Ishikawa (cell line): ENCODE measurements around the gene SHC1.

Experiments
- CEBPB ChIP-seq: IDR thresholded peaks from 2 replicates; pipeline ENCODE4 v1.6.1; 2012
- CREB1 ChIP-seq: IDR thresholded peaks from 2 replicates; pipeline ENCODE4 v1.6.1; 2012; ENCODE audit warnings: low read depth
- EGR1 ChIP-seq: IDR thresholded peaks from 2 replicates; pipeline ENCODE4 v1.6.1; 2012
- EP300 ChIP-seq: IDR thresholded peaks from 2 replicates; pipeline ENCODE4 v1.6.1; 2012; ENCODE audit warnings: borderline replicate concordance
- FOXM1 ChIP-seq: IDR thresholded peaks from 2 replicates; pipeline ENCODE4 v1.6.1; 2012; ENCODE audit warnings: low read depth, borderline replicate concordance
- MAX ChIP-seq: IDR thresholded peaks from 2 replicates; pipeline ENCODE4 v1.6.1; 2012
- NFIC ChIP-seq: IDR thresholded peaks from 2 replicates; pipeline ENCODE4 v1.6.1; 2012
- RAD21 ChIP-seq: IDR thresholded peaks from 2 replicates; pipeline ENCODE4 v1.6.1; 2012; ENCODE audit warnings: low read depth
- REST ChIP-seq: IDR thresholded peaks from 2 replicates; pipeline ENCODE4 v1.6.1; 2012; ENCODE audit warnings: low read depth, mild to moderate bottlenecking
- TAF1 ChIP-seq: IDR thresholded peaks from 2 replicates; pipeline ENCODE4 v1.6.1; 2012; ENCODE audit warnings: low read depth, mild to moderate bottlenecking
- TCF12 ChIP-seq: IDR thresholded peaks from 2 replicates; pipeline ENCODE4 v1.6.1; 2012; ENCODE audit warnings: low read depth
- TEAD4 ChIP-seq: IDR thresholded peaks from 2 replicates; pipeline ENCODE4 v1.6.1; 2012
- USF1 ChIP-seq: IDR thresholded peaks from 2 replicates; pipeline ENCODE4 v1.6.1; 2012
- YY1 ChIP-seq: IDR thresholded peaks from 2 replicates; pipeline ENCODE4 v1.6.1; 2012; ENCODE audit warnings: low read depth
- ZBTB7A ChIP-seq: IDR thresholded peaks from 2 replicates; pipeline ENCODE4 v1.6.1; 2012; ENCODE audit warnings: low read depth

SHC1 gene

GRCh38 chr1:155017041-155017945 is 46.7 kb upstream of the SHC1 start:
- no peak for TF ChIP-seq NFIC
- TF ChIP-seq CREB1, result no peak
- TF ChIP-seq YY1, result peak; percentile 78
- peak; percentile 29; the same call in 1 of the 2 replicates for TF ChIP-seq USF1
- TF ChIP-seq TAF1, result no peak
- TF ChIP-seq EGR1, result peak; percentile 85
- no peak for TF ChIP-seq CEBPB
- peak; percentile 99 for TF ChIP-seq ZBTB7A
- TF ChIP-seq EP300, result peak; percentile 33; the same call in 1 of the 2 replicates
- TF ChIP-seq RAD21, result peak; percentile 73
- peak; percentile 67; the same call in 1 of the 2 replicates for TF ChIP-seq MAX
- no peak for TF ChIP-seq REST
- TF ChIP-seq TEAD4, result peak; percentile 29
- TF ChIP-seq FOXM1, result no peak
- TF ChIP-seq TCF12, result peak; percentile 73; the same call in 1 of the 2 replicates

- TF ChIP-seq CREB1 (no peak), USF1 (no peak), TAF1 (no peak), ZBTB7A (no peak), TEAD4 (no peak), REST (no peak)
Observed at GRCh38 chr1:155016231-155016831, 45.8 kb upstream of the SHC1 start.

GRCh38 chr1:155015527-155016230 is 45.1 kb upstream of the SHC1 start:
- no peak for TF ChIP-seq CEBPB
- TF ChIP-seq NFIC, result no peak
- TF ChIP-seq EP300, result no peak

GRCh38 chr1:155014709-155015508 is 44.4 kb upstream of the SHC1 start:
- no peak for TF ChIP-seq TEAD4
- no peak for TF ChIP-seq USF1
- no peak for TF ChIP-seq RAD21
- TF ChIP-seq TAF1, result no peak
- TF ChIP-seq EP300, result no peak
- TF ChIP-seq REST, result no peak
- no peak for TF ChIP-seq ZBTB7A
- no peak for TF ChIP-seq TCF12
- TF ChIP-seq CEBPB, result no peak
- no peak for TF ChIP-seq EGR1
- TF ChIP-seq NFIC, result no peak
- TF ChIP-seq FOXM1, result no peak
- no peak for TF ChIP-seq CREB1
